ENCODE data around the gene OMG. TPM values are rescaled to one million over a fixed set of nuclear protein-coding genes. Genes with fewer than 3 reads are reported as not detected.

OMG gene
- total RNA-seq, 1 experiment from 2014 or later, result 0.16 TPM

DNA sequence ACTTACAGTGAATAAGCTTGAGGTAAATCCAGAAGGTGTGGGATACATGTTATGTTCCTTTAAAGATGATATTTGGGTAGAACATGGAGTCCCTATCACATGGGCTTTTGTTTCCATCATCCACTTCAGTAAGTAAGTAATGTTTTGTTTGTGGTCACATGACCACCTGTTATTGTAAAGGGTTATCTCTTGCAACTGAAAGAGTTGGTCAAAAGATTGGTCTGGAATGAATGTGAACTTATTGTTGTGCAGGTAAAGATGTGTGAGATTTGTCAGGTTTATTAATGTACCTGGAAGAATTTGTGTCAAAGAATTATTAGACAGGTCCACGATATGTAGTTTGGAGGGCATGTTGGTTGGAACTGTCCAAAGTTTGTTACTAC is 1.6 kb downstream of the OMG start:
- no peaks in the 10 kb centered on the region for H3K27me3 Mint-ChIP-seq (ENCODE audit: insufficient read depth, unreplicated experiment)
- TF ChIP-seq, protein P1, sequence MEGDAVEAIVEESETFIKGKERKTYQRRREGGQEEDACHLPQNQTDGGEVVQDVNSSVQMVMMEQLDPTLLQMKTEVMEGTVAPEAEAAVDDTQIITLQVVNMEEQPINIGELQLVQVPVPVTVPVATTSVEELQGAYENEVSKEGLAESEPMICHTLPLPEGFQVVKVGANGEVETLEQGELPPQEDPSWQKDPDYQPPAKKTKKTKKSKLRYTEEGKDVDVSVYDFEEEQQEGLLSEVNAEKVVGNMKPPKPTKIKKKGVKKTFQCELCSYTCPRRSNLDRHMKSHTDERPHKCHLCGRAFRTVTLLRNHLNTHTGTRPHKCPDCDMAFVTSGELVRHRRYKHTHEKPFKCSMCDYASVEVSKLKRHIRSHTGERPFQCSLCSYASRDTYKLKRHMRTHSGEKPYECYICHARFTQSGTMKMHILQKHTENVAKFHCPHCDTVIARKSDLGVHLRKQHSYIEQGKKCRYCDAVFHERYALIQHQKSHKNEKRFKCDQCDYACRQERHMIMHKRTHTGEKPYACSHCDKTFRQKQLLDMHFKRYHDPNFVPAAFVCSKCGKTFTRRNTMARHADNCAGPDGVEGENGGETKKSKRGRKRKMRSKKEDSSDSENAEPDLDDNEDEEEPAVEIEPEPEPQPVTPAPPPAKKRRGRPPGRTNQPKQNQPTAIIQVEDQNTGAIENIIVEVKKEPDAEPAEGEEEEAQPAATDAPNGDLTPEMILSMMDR (IDR thresholded peaks at IDR 0.05; ENCODE audit: unreplicated experiment), result no peak
- no peak overlapping the region for H3K27ac Mint-ChIP-seq (ENCODE audit: low read depth, unreplicated experiment)
- DNase-seq (ENCODE audit: unreplicated experiment), result no peak
- no peak overlapping the region for H3K4me3 Mint-ChIP-seq (ENCODE audit: unreplicated experiment)
- ChIA-PET POLR2A (interaction anchor here (1.3 kb wide), 1 partner anchor 45 kb away, joined by 3 read pairs; no protein-coding TSS in a partner anchor), CTCF (no interaction called here)
- no TSS peak for BruUV-seq (replicated peaks)
- intact Hi-C loops (cut with micrococcal nuclease), result no loop called here
- peaks cover under 1% of the 10 kb centered on the region for H3K4me1 Mint-ChIP-seq (ENCODE audit: insufficient read depth, unreplicated experiment)
- peaks cover 8% of the 10 kb centered on the region for H3K36me3 Mint-ChIP-seq (ENCODE audit: insufficient read depth, unreplicated experiment)
- H3K9me3 Mint-ChIP-seq (ENCODE audit: unreplicated experiment), result no peaks in the 10 kb centered on the region

DNA sequence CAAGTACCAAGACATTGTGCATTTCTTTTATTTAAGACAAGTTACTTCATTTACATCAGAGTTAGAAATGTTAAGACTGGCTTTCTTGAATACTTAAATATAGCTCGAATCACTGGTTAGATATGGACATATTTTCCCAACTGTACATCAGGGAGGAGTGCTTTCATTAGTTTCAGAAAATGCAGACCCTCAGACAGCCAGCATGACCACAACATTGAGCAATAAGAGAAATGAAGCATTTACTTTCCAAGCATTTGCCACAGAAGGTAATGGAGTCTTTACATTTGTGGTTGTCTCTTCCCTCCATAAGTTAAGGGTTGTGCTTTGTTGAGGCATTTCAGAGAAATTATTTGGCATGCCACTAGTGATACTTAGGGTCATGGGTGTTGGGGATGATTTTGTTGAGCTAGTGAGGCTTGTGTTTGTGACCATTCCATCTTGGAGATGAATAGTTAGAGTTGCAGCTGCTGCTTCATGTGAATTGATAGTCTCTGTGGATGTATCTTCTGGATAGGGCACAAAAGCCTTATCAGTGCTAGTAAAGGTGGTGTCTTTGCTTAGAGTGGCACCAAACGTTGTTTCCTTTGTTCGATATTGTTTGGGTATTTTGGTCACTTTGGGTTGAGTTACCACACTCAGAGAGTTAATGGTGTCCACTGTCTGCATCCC is 2.1 kb downstream of the OMG start:
- no peaks in the 10 kb centered on the region for H3K9me3 Mint-ChIP-seq (ENCODE audit: unreplicated experiment)
- peaks cover 8% of the 10 kb centered on the region for H3K36me3 Mint-ChIP-seq (ENCODE audit: insufficient read depth, unreplicated experiment)
- H3K4me1 Mint-ChIP-seq (ENCODE audit: insufficient read depth, unreplicated experiment), result peaks cover 6% of the 10 kb centered on the region
- no peaks in the 10 kb centered on the region for H3K27me3 Mint-ChIP-seq (ENCODE audit: insufficient read depth, unreplicated experiment)
- TF ChIP-seq, protein P1 (IDR thresholded peaks at IDR 0.05; ENCODE audit: unreplicated experiment), result no peak
- H3K27ac Mint-ChIP-seq (ENCODE audit: low read depth, unreplicated experiment), result no peak overlapping the region
- H3K4me3 Mint-ChIP-seq (ENCODE audit: unreplicated experiment), result no peak overlapping the region
- ChIA-PET CTCF (no interaction called here), POLR2A (interaction anchor here (0.6 to 1.3 kb wide), 3 partner anchors 12 to 45 kb away, joined by 3 read pairs; no protein-coding TSS in a partner anchor)
- no TSS peak for BruUV-seq (replicated peaks)
- no peak for DNase-seq (ENCODE audit: unreplicated experiment)
- intact Hi-C loops (cut with micrococcal nuclease), result no loop called here

DNA sequence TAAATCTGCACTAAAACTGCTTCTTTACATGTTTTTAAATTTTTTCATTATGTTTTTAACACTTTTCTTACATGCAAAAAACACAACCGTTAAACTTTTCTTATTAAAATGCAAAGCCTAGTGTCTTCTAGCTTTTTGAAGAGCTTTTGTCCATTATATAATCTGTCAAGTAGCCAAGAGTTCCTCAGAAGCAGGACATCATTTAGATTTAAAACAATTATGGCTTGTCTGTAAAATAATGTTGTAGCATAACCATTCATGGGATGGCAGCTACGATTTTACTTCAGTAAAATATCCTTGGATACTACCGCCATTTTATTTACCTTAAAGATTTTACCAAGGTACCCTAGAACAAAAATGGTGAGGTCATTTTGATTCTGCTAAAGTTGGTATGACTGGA is 2.8 kb downstream of the OMG start:
- Mint-ChIP-seq H3K4me1 (ENCODE audit: insufficient read depth, unreplicated experiment) (peaks cover 13% of the 10 kb centered on the region), H3K27ac (ENCODE audit: low read depth, unreplicated experiment) (no peak overlapping the region), H3K9me3 (ENCODE audit: unreplicated experiment) (no peaks in the 10 kb centered on the region), H3K36me3 (ENCODE audit: insufficient read depth, unreplicated experiment) (peaks cover 8% of the 10 kb centered on the region), H3K27me3 (ENCODE audit: insufficient read depth, unreplicated experiment) (no peaks in the 10 kb centered on the region), H3K4me3 (ENCODE audit: unreplicated experiment) (no peak overlapping the region)
- POLR2A ChIA-PET, result interaction anchor here (0.6 to 1.3 kb wide), 4 partner anchors 11 to 46 kb away, joined by 3 to 4 read pairs (median 3); no protein-coding TSS in a partner anchor
- BruUV-seq (replicated peaks), result no TSS peak
- CTCF ChIA-PET, result no interaction called here
- intact Hi-C loops (cut with micrococcal nuclease), result no loop called here
- TF ChIP-seq, protein P1 (IDR thresholded peaks at IDR 0.05; ENCODE audit: unreplicated experiment), result no peak
- no peak for DNase-seq (ENCODE audit: unreplicated experiment)

DNA sequence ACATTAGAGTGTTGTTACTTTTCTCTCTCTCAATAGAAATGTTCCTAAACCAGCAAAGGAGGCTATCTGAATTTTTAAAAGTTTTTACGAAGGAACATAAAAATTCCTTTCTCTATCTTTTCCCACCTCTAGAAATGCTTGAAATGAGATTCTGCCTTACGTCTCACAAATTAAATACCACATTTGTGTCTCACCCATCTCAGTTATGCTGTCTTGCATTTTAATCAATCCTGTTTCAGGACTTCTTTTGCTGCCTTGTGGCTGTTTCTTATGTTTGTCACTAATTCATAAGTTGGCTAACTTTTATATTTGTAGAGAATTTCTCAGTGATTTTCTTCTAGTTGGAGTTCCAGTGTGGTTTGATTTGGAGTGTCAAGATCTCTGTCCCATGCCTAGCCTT is 3.5 kb downstream of the OMG start:
- peaks cover 19% of the 10 kb centered on the region for H3K4me1 Mint-ChIP-seq (ENCODE audit: insufficient read depth, unreplicated experiment)
- intact Hi-C loops (cut with micrococcal nuclease), result no loop called here
- no peaks in the 10 kb centered on the region for H3K9me3 Mint-ChIP-seq (ENCODE audit: unreplicated experiment)
- H3K27ac Mint-ChIP-seq (ENCODE audit: low read depth, unreplicated experiment), result no peak overlapping the region
- no peaks in the 10 kb centered on the region for H3K27me3 Mint-ChIP-seq (ENCODE audit: insufficient read depth, unreplicated experiment)
- H3K4me3 Mint-ChIP-seq (ENCODE audit: unreplicated experiment), result no peak overlapping the region
- POLR2A ChIA-PET, result interaction anchor here (1.0 kb wide), 1 partner anchor 36 kb away, joined by 4 read pairs; no protein-coding TSS in a partner anchor
- CTCF ChIA-PET, result no interaction called here
- TF ChIP-seq, protein P1 (IDR thresholded peaks at IDR 0.05; ENCODE audit: unreplicated experiment), result no peak
- DNase-seq (ENCODE audit: unreplicated experiment), result no peak
- H3K36me3 Mint-ChIP-seq (ENCODE audit: insufficient read depth, unreplicated experiment), result peaks cover 8% of the 10 kb centered on the region
- BruUV-seq (replicated peaks), result no TSS peak
